Stimulated activated naive CD8-positive, alpha-beta T cell treated with anti-CD3 and anti-CD28 coated beads, Interleukin-15, Interleukin-2, amounts not matched to agents 100 U/mL and 50 U/mL, for 24 hours (primary cell): ENCODE data around the gene GARIN6.
"Not testable (repeated sequence)": the region's sequence is repeated elsewhere in the genome, so short reads cannot be mapped to it uniquely, and the experiment has no call there.

ENCODE experiments used
- ATAC-seq: fragments of 150-1000 bp; cut with Tn5 transposase; one replicate; pipeline ENCODE4 v1.10.0; 2021
- DNase-seq: peaks from one replicate; pipeline ENCODE4 v3.0.0; 2021

GARIN6 gene

DNA sequence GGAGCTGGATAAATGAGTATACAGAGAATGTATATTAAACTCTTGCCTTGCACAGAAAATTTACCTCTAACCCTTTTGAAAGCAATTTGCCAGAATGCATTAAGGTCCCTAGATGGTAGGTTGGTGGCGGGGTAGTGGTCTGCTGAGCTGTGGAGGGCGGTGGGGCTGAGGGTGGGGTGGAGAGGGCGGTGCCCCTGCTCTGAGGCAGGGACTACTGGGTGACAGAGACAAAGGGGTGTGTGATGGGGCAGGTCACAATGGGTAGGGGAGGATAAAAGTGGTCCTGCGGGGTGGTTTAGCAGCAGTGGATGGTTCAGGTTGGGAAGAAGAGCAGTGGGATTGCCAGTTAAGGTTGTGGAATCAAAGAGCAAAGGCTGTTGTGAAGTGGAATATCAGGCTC lies at the start of gene GARIN6:
TSS of gene GARIN6 (plus strand) at position 301 of the 400 bp plus-strand sequence. CDS start 422 bp downstream, outside the sequence.
- DNase-seq (no peak), ATAC-seq (no peak)

DNA sequence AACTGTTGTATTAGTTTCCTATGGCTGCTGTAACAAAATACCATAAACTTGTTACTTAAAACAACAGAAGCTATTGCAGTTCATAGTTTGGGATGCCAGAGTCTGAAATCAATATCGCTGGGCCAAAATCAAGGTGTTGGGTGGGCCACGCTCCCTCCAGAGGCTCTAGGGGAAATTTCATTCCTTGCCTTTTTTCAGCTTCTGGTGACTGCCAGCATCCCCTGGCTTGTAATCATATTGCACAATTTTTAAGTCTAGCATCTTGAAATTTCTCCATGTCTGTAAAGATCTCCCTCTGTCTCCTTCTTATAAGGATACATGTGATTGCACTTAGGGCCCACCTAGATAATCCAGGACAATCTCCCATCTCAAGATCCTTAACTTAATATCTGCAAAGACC lies 48.8 kb upstream of the GARIN6 start:
- no peak for ATAC-seq
- DNase-seq: no peak

DNA sequence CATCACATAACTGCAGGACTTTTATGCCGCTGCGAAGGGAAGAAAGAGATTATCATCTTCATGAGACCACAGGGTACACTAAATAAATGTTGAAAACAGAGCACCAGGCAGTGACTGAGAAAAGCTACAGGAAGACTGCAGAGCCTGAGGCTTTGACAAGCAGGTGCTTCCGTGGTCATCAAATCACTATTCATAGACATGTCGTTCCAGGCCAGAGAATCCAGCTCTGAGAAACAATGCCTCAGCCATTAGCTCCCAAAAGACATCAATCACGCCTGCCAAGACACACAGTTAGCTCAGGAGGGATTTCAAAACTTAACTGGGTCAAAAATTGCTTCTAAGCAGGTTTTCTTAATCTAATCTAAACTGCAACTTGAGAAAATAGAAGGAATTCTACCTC lies 47.2 kb upstream of the GARIN6 start:
- ATAC-seq: no peak
- no peak for DNase-seq

DNA sequence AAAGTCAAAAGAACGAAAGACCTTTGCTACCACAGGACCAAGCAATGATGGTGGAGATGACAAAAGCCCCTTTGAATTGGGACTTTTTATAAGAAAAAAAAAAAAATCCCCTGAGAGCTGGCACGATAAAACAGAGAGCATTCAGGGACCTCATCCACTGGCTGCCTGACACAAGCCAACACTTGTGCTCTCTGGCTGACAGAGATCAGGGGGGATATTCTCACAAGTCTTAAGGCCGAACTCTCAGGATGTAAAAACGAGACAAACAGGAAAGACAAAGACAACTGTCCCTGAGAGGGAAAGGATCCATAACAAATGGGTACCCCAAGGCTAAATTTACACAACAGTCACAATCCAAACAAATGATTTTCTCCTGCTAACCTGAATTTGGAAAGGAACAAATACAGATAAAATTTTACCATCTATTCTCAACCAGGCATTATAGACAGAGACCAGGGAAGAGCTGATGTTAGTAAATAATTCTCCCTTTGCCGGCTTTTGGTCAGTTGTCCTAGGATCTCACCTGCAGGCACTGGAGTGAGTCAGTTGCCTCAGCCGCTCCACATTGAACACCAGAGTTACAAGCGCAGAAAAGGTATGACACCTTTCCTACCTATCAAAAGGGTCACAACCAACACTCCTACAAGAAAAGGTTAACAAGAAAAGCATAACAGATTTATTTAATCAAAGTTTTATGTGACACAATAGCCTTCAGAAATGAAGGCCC lies 37.9 kb upstream of the GARIN6 start:
- ATAC-seq: no peak

DNA sequence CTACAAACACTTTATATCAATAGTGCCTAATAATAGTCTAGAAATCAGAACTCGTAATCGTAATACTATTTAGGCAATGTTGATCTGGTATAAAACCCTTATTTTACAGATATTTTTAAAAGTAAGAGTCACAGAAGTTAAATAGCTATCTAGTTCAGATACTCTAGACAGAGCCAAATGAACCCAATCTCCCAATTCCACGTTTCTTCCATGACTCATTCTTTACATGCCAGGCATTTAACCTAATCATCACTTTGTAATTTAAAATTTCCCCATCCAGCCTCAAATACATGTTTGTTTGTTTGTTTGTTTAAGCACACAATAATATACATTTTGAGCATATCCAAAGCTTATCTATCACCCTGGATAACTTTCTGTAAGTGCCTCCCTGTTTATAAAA lies 36.4 kb upstream of the GARIN6 start:
- ATAC-seq (no peak), DNase-seq (no peak)

More for the DNA sequence above, 37.9 kb upstream of the GARIN6 start:
- no peak for DNase-seq

DNA sequence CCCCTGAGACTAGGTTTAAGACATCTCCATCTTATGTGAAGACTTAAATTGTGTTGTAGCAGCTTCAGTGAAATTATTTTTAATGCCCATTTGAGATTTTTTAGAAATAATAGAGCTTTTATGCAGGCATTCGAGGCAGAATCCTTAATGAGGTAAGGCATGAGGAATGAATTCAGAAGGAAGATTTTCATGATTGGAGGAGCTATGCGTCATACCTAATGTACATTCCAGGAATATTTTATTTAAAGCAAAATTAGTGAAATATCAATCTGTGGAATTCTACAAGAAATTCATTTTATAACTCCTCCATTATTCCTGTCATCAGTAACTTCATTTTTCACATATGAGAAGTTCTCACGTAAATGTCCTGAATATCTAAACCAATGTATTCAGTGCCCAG lies 36.0 kb upstream of the GARIN6 start:
- ATAC-seq (no peak), DNase-seq (no peak)

DNA sequence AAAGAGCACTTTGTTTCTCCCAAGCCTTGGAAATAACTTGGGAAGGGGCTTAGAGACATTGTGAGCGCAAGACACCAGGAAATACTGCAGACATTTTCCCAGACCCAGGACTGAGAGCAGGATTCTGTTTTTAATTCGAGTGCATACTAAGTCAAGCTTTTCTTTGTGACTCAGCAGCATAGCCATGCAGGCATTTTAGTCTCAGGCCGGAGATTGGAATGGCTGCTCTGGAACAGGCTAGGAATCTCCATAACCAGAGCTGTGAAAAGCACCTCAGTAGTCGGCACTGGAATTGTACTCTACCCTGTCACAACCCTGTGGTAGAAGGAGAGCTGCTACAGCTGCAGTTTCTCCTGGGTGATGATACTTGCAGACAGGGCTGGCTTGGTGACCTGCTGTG lies 28.9 kb upstream of the GARIN6 start:
- ATAC-seq: no peak
- DNase-seq: no peak

DNA sequence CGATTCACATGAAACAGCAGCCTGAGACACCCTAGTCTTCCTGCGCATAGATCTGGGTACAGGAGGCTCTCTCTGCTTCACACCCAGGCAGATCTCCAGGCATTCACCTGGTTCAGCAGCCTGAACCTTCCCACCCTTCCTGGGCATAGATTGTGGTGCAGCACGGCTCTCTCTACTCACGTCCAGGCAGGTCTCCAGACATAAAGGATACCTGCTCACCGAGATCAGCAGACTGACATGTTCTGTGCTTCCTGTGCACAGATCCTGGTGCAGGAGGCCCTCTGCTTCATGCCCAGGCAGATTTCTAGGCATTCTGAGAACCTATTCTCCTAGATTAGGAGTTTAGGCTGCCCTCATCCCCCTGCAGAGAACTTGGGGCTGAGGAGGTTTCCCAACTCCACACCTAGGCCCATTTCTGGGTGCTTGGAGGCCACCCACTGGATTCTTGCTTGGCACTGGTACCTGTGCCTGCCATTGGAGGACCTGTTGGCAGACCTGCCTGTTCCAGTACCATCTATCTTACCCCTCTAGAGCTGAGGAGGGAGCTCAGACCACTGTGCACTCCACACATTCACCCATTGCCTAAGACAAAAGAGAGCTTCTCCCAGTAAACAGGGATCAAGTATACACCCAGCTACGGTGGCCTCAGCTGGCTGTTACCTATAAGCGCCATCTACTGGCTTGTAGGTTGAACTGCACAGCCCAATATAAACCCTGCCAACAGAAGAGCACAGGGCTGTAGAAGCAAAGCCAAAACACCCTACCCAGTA lies 28.0 kb upstream of the GARIN6 start:
- DNase-seq: no peak

DNA sequence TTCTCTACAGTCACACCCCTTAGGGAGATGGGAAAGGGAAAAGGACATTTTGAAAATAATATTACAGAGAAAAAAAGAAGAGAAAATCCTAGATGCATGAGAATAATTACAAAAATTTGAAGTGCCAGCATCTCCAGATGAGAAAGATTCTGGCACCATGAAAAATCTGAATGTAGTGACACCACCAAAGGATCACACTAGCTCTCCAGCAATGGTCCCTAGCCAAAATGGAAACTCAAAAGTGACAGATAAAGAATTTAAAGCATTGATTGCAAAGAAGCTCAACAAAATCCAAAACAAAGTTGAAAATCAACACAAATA lies 27.4 kb upstream of the GARIN6 start:
- no peak for DNase-seq
- no peak for ATAC-seq

More for the DNA sequence above, 28.0 kb upstream of the GARIN6 start:
- no peak for ATAC-seq

DNA sequence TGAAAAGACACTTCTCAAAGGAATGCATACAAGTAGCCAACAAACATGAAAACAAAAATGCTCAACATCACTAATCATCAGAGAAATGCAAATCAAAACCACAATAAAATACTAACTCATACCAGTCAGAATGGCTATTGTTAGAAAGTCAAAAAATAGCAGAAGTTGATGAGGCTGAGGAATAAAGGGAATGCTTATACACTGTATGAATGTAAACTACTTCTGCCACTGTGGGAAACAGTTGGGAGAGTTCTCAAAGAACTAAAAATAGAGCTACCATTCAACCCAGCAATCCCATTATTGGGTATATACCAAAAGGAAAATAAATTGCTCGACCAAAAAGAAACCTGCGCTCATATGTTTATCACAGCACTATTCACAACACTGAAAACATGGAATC lies 23.0 kb upstream of the GARIN6 start:
- ATAC-seq, DNase-seq: not testable (repeated sequence)

DNA sequence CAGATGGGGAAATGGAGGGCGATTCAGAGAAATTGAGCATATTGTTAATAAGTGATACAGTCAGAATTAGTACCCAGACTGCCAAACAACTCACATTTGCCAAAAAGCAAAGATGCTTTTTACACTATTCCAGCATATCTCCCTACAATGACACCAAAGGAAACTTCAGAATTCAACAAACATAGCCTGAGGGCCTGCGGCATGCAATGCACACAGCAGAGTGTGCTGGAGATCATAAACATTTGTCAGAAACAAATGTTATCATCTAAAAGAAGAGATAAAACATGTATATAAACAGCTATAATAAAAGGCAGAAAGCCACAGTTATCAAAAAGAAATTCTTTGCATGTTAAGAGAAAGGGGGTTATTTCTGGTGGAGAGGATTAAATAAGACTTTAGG lies 20.1 kb upstream of the GARIN6 start:
- no peak for ATAC-seq

DNA sequence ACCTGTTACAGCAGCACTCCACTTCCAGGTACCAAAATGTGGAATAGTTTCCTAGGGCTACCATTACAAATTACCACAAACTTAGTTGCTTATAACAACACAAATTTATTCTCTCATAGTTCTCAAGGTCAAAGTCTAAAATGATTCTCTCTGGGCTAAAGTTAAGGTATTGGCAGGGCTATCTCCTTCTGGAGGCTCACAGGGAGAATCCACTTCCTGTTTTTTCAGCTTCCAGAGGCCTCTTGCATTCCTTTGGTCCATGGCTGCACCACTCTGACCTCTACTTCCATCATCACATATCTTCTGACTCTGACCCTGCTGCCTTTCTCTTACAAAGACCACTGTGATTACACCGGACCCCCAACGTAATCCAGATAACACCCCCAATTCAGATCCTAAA lies 2.9 kb upstream of the GARIN6 start:
- ATAC-seq: no peak
- no peak for DNase-seq

More for the DNA sequence above, 20.1 kb upstream of the GARIN6 start:
- no peak for DNase-seq

DNA sequence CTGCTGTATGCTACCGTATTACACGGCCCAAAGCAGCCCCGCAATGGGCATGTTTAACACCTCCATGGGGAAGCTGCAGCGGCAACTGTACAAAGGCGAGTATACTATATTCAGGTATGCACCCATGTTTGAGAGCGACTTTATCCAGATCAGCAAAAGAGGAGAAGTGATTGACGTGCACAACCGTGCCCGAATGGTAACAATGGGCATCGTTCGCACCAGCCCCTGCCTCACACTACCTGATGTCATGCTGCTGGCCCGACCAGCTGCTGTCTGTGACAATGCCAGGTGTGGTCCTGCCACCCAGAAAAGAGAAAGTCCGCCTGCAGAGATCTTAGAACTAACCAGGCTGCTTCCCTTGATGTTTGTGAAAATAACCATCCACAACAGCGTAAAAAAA lies 630 bp downstream of the GARIN6 start:
- ATAC-seq (no peak), DNase-seq (no peak)

DNA sequence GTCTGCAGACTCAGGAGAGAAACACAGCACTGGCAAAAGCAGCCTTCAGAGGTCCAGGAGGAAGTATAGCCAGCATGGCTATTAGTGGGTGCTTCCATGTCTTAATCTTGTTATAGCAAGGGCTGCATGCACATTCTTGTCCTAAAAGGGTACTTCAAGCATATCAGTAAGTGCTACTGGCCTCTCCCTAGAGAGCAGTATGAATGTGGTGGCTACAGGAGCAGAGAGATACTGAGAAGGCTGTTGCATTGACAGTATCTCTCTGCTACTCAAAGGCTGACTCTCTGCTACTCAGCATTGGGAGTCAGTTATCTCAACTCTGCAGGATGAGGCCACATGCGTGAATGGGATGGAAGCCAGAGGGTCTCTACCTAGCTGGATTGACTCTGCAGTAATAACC lies 2.0 kb downstream of the GARIN6 start:
- no peak for DNase-seq
- no peak for ATAC-seq

DNA sequence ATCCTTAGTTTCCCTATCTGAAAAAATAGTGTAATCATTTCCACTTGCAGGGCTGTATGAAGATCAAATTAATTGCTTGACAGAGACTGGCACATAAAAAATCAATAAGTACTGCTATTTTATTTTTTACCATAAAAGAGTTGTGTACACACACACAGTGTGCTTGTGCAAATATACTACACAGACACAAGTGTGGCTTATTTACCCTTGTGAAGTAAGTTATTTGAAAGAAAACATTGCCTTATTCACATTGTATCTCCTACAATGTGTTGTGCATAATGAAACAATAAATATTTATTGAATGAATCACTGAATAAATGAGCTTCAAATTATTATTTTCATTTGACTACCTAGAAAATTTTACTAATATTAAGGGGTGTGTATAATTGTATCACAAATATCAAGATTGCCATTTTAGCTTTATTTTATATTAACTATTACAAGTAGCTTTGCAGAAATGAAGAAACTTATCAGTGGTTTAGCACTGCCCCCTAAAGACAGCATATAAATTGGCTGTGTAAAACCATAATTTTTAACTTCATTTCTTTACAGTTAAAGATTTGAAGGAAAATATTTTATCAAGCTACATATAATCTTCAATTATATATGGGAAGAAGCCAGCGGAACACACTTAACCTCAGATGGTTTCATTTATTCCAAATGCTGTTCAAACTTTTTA lies 11.3 kb downstream of the GARIN6 start:
- ATAC-seq: no peak

DNA sequence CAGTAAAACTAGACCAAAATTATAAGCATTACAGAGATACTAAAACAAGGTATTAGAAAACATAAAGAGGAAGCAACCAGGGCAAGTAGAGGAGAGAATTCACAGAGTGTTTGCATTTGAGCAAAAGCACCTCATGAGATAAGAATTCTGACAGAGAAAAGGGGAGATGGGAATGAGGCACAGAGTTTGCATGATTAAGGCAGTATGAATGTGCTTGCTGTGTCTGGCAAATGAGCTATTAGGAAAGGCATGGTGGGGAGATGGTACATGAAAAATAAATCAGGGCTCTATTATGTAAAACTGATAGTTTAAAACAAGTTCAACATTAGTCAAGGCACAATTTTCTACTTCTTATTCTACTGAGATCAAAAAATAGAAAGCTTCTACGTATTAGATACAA lies 23.1 kb downstream of the GARIN6 start:
- ATAC-seq: no peak
- no peak for DNase-seq

More for the DNA sequence above, 11.3 kb downstream of the GARIN6 start:
- DNase-seq: no peak

DNA sequence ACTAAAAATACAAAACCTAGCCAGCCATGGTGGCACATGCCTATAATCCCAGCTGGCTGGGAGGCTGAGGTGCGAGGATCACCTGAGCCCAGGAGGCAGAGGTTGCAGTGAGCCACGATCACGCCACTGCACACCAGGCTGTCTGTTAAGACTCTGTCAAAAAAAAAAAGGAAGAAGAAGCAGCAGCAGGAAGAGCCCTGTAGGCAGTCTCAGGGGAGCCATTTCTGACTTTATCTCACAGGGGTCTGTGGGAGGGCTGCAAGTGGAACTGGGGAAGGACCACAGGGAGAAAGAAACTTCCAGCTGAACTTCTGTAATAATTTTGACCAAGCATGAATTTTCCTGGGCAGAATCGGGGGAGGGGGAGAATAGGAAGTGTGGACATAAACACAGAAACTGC lies 32.7 kb downstream of the GARIN6 start:
- no peak for ATAC-seq
- DNase-seq: no peak

DNA sequence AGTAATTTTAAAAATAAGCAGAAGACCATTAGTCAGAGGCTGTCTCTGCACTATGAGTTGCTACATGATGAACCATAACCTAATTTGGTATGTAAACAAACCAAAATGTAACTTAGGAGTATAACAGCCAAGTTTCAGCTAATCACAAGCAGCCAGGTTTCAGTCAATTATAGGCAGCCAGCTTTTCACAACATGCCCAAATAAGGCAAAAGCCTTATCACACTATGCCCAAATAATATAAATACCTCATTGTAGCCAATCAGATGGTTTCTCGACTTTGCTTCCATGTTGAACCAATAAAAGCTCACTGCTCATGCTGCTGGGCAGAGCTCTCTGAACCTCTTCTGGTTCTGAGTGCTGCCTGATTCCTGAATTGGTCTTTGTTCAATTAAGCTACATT lies 38.6 kb downstream of the GARIN6 start:
- DNase-seq: no peak
- no peak for ATAC-seq

DNA sequence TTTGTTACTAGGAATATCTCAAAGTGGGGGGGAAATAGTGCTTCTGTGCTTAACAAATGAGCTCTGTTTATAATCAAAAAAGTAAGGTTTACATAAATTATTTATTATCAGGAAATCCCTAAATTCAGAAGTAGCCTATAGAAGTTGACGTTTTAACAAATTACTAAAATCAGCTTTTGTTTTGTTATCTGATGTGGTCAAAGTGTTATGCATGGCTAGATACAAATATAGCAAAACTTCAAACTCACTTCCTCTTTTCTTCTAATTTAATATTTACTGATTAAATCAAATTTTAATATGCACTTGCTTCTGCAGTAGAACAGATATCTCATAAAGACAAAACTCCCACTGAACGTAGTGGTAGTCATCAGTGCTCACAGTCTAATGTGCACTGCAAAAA lies 47.5 kb downstream of the GARIN6 start:
- ATAC-seq: no peak
- DNase-seq: no peak
